Stimulated activated CD8-positive, alpha-beta memory T cell treated with anti-CD3 and anti-CD28 coated beads, Interleukin-7, amount 100 ng/mL, for 4 hours (primary cell): ENCODE data around the gene BCAS4.
A peak's percentile ranks its signal among the peaks of the same experiment; 100 is the strongest.

ENCODE experiments used
- DNase-seq, 2 donors: peaks; one replicate each; pipeline ENCODE4 v3.0.0-alpha.2; 2020; ENCODE audit warnings: low read depth in 2 of 2

Gene BCAS4

GRCh38 chr20:50821994-50822393 lies 27.1 kb downstream of the BCAS4 start:
- no peak for DNase-seq

- no peak for DNase-seq
Measured at GRCh38 chr20:50823319-50823718, 28.5 kb downstream of the BCAS4 start.

GRCh38 chr20:50824137-50824536 lies 29.3 kb downstream of the BCAS4 start:
- no peak for DNase-seq

GRCh38 chr20:50826121-50826520 lies 31.3 kb downstream of the BCAS4 start:
- DNase-seq = no peak

- DNase-seq = no peak
Measured at GRCh38 chr20:50828363-50829136, 33.7 kb downstream of the BCAS4 start.

- DNase-seq = no peak
Measured at GRCh38 chr20:50831622-50832021, 36.8 kb downstream of the BCAS4 start.

GRCh38 chr20:50834599-50835005 lies 39.7 kb downstream of the BCAS4 start:
- no peak for DNase-seq

GRCh38 chr20:50837532-50838321 lies 42.9 kb downstream of the BCAS4 start:
- no peak for DNase-seq

GRCh38 chr20:50838322-50838625 lies 43.4 kb downstream of the BCAS4 start:
- no peak for DNase-seq

GRCh38 chr20:50838707-50839385 lies 44.0 kb downstream of the BCAS4 start:
- DNase-seq = no peak

GRCh38 chr20:50842821-50843220 lies 48.0 kb downstream of the BCAS4 start:
- no peak for DNase-seq

- no peak for DNase-seq
Measured at GRCh38 chr20:50843331-50844276, 48.7 kb downstream of the BCAS4 start.

GRCh38 chr20:50844430-50845100 lies 49.7 kb downstream of the BCAS4 start:
- DNase-seq = peak; percentile 30 to 47

- no peak for DNase-seq
Measured at GRCh38 chr20:50845566-50846215, 50.8 kb downstream of the BCAS4 start.

- no peak for DNase-seq
Measured at GRCh38 chr20:50848341-50848808, 53.5 kb downstream of the BCAS4 start.

- no peak for DNase-seq
Measured at GRCh38 chr20:50848846-50849673, 54.2 kb downstream of the BCAS4 start.

GRCh38 chr20:50850721-50851286 lies 55.9 kb downstream of the BCAS4 start:
- no peak for DNase-seq

GRCh38 chr20:50852085-50852484 lies 57.2 kb downstream of the BCAS4 start:
- DNase-seq = no peak
